GM06990 (cell line): Measurements from ENCODE around the gene POC1A.

Source experiments
- DNase-seq: peaks from one replicate; pipeline ENCODE4 v3.0.0-alpha.2; 2011; ENCODE audit not compliant: insufficient read length; ENCODE audit errors: extremely low read depth
- H3K27me3 ChIP-seq: replicated peaks from 2 replicates; pipeline ENCODE4 v1.6.0; 2011; ENCODE audit warnings: low read length; ENCODE audit not compliant: control insufficient read depth, insufficient read depth
- H3K36me3 ChIP-seq: 2 replicates; pipeline ENCODE4 v1.5.1; 2011; ENCODE audit warnings: low read length; ENCODE audit not compliant: control insufficient read depth, insufficient read depth
- H3K4me3 ChIP-seq: replicated peaks from 2 replicates; pipeline ENCODE4 v1.5.1; 2011; ENCODE audit warnings: low read depth, mild to moderate bottlenecking, control low read depth, low read length
- CTCF ChIP-seq: IDR thresholded peaks from 2 replicates; pipeline ENCODE4 v1.5.1; 2011; ENCODE audit warnings: low read length, control low read depth, mild to moderate bottlenecking, inconsistent platforms; ENCODE audit not compliant: insufficient read depth, poor library complexity, severe bottlenecking

The POC1A gene

GRCh38 chr3:52154135-52155094 lies at the start of gene POC1A:
Gene POC1A, minus strand, starts transcription at chr3:52154423. Its CDS starts 51 bp downstream, at chr3:52154372.
- DNase-seq = peak; percentile 94
- Histone ChIP-seq H3K4me3 (peak within 1 kb of the TSS; percentile 82), H3K36me3 (peaks cover 7% of the 10 kb centered on the region), H3K27me3 (no peaks in the 10 kb centered on the region)
- TF ChIP-seq CTCF = no peak

- no peaks in the 10 kb centered on the region for H3K27me3 ChIP-seq
- peaks cover 24% of the 10 kb centered on the region for H3K36me3 ChIP-seq
- no peak for TF ChIP-seq CTCF
- no peak overlapping the region for H3K4me3 ChIP-seq
- no peak for DNase-seq
These were observed 49.5 kb upstream of the POC1A start for GRCh38 chr3:52203701-52204100.

- H3K4me3 ChIP-seq = no peak overlapping the region
- no peaks in the 10 kb centered on the region for H3K27me3 ChIP-seq
- no peak for DNase-seq
- peaks cover 20% of the 10 kb centered on the region for H3K36me3 ChIP-seq
- TF ChIP-seq CTCF = no peak
These were observed 48.3 kb upstream of the POC1A start for GRCh38 chr3:52202384-52203077.

GRCh38 chr3:52200981-52201679 lies 46.9 kb upstream of the POC1A start:
- Histone ChIP-seq H3K4me3 (no peak overlapping the region), H3K36me3 (peaks cover 16% of the 10 kb centered on the region), H3K27me3 (no peaks in the 10 kb centered on the region)
- DNase-seq = no peak
- no peak for TF ChIP-seq CTCF

GRCh38 chr3:52198643-52199608 lies 44.7 kb upstream of the POC1A start:
- H3K36me3 ChIP-seq = peaks cover 6% of the 10 kb centered on the region
- peak overlapping the region; percentile 85 for H3K4me3 ChIP-seq
- no peak for TF ChIP-seq CTCF
- H3K27me3 ChIP-seq = no peaks in the 10 kb centered on the region
- DNase-seq = no peak
